Progenitor cell of endocrine pancreas (in vitro differentiated cells): ENCODE data around the gene ZNF716. TPM values are rescaled to one million over a fixed set of nuclear protein-coding genes. Genes with fewer than 3 reads are reported as not detected.

Source experiments
- DNase-seq: peaks from one replicate; pipeline ENCODE4 v3.0.0; 2021; ENCODE audit warnings: low spot score; ENCODE audit not compliant: unreplicated experiment
- H3K27ac Mint-ChIP-seq: 2 replicates; pipeline ENCODE4 v1.8.0; 2021; ENCODE audit warnings: mild to moderate bottlenecking, moderate library complexity, mixed read lengths
- H3K27me3 Mint-ChIP-seq: 2 replicates; pipeline ENCODE4 v1.8.0; 2021; ENCODE audit warnings: mixed read lengths
- H3K36me3 Mint-ChIP-seq: 2 replicates; pipeline ENCODE4 v1.8.0; 2022; ENCODE audit warnings: mixed read lengths; ENCODE audit not compliant: insufficient read depth
- H3K4me1 Mint-ChIP-seq: 2 replicates; pipeline ENCODE4 v1.8.0; 2021; ENCODE audit warnings: low read depth, mixed read lengths
- H3K4me3 Mint-ChIP-seq: 2 replicates; pipeline ENCODE4 v1.8.0; 2021; ENCODE audit warnings: low read depth, mild to moderate bottlenecking, moderate library complexity, mixed read lengths
- H3K9me3 Mint-ChIP-seq: 2 replicates; pipeline ENCODE4 v1.8.0; 2021; ENCODE audit warnings: low read depth, mixed read lengths
- CTCF ChIP-seq: fragments of 200-600 bp; sonication (generic); IDR thresholded peaks from one replicate; pipeline ENCODE4 v1.5.0; 2021; ENCODE audit warnings: antibody characterized with exemption, mild to moderate bottlenecking; ENCODE audit not compliant: unreplicated experiment
- total RNA-seq: library from RNA; stranded (reverse); gene quantifications from 2 replicates; pipeline ENCODE4 v1.2.1, GENCODE V29; 2021

ZNF716 gene
- total RNA-seq, 1 donor from 2014 or later, result not detected

GRCh38 chr7:57426629-57427003 is 23.4 kb upstream of the ZNF716 start:
- H3K27me3 Mint-ChIP-seq, result no peaks in the 10 kb centered on the region
- peaks cover 2% of the 10 kb centered on the region for H3K36me3 Mint-ChIP-seq
- TF ChIP-seq CTCF, result no peak
- H3K27ac Mint-ChIP-seq, result no peak overlapping the region
- H3K9me3 Mint-ChIP-seq, result peaks cover 34% of the 10 kb centered on the region
- H3K4me3 Mint-ChIP-seq, result no peak overlapping the region
- H3K4me1 Mint-ChIP-seq, result no peaks in the 10 kb centered on the region
- DNase-seq, result no peak

- no peak overlapping the region for H3K4me3 Mint-ChIP-seq
- H3K27me3 Mint-ChIP-seq, result no peaks in the 10 kb centered on the region
- TF ChIP-seq CTCF, result no peak
- H3K4me1 Mint-ChIP-seq, result no peaks in the 10 kb centered on the region
- peaks cover under 1% of the 10 kb centered on the region for H3K36me3 Mint-ChIP-seq
- no peak for DNase-seq
- H3K27ac Mint-ChIP-seq, result no peak overlapping the region
- peaks cover 34% of the 10 kb centered on the region for H3K9me3 Mint-ChIP-seq
Measured at GRCh38 chr7:57427146-57427545, 22.8 kb upstream of the ZNF716 start.

GRCh38 chr7:57427594-57427993 is 22.4 kb upstream of the ZNF716 start:
- Mint-ChIP-seq H3K27me3 (no peaks in the 10 kb centered on the region), H3K4me3 (no peak overlapping the region), H3K36me3 (no peaks in the 10 kb centered on the region), H3K27ac (no peak overlapping the region), H3K4me1 (no peaks in the 10 kb centered on the region), H3K9me3 (peaks cover 36% of the 10 kb centered on the region)
- DNase-seq, result no peak
- no peak for TF ChIP-seq CTCF

- H3K27ac Mint-ChIP-seq, result no peak overlapping the region
- H3K9me3 Mint-ChIP-seq, result peaks cover 48% of the 10 kb centered on the region
- DNase-seq, result no peak
- H3K4me1 Mint-ChIP-seq, result no peaks in the 10 kb centered on the region
- TF ChIP-seq CTCF, result no peak
- H3K27me3 Mint-ChIP-seq, result no peaks in the 10 kb centered on the region
- H3K36me3 Mint-ChIP-seq, result peaks cover 3% of the 10 kb centered on the region
- no peak overlapping the region for H3K4me3 Mint-ChIP-seq
Measured at GRCh38 chr7:57432583-57432982, 17.4 kb upstream of the ZNF716 start.

GRCh38 chr7:57437581-57437980 is 12.4 kb upstream of the ZNF716 start:
- Mint-ChIP-seq H3K27ac (no peak overlapping the region), H3K27me3 (no peaks in the 10 kb centered on the region), H3K4me1 (no peaks in the 10 kb centered on the region), H3K36me3 (peaks cover 7% of the 10 kb centered on the region), H3K9me3 (peaks cover 33% of the 10 kb centered on the region), H3K4me3 (no peak overlapping the region)
- TF ChIP-seq CTCF, result no peak
- no peak for DNase-seq
